ENCODE data around the gene RBMS2.

GRCh38 chr12:56581418-56582145 lies 60.0 kb downstream of the RBMS2 start:
- TF ChIP-seq EZH2phosphoT487 (IDR thresholded peaks at IDR 0.05; ENCODE audit: insufficient read depth, low read depth) = no peak
- no peak for TF ChIP-seq EZH2 (IDR thresholded peaks at IDR 0.05; ENCODE audit: insufficient read depth, poor library complexity, severe bottlenecking)

Measured in GM23248 (cell line).